A673 (cell line): ENCODE data around the gene BRD8. TPM values are rescaled to one million over a fixed set of nuclear protein-coding genes. Genes with fewer than 3 reads are reported as not detected.
"Not testable (repeated sequence)": the region's sequence is repeated elsewhere in the genome, so short reads cannot be mapped to it uniquely, and the experiment has no call there.

Experiments
- BruUV-seq: library from RNA; stranded (reverse); fragments of 400-500 nt; replicated peaks from 2 replicates; lab custom pipeline; 2021; lab: Mats Ljungman, UMichigan
- CTCF ChIA-PET: fragments of 300-600 bp; sonication (Branson Sonifier 250); formaldehyde crosslinking; loops from one replicate; lab custom pipeline; 2022; ENCODE audit warnings: antibody characterized with exemption; lab: Charles Lee
- POLR2A ChIA-PET: fragments of 300-600 bp; sonication (Branson Sonifier 250); formaldehyde crosslinking; loops from one replicate; lab custom pipeline; 2022; ENCODE audit warnings: antibody characterized with exemption; ENCODE audit not compliant: low non-redundant PET; lab: Charles Lee
- DNase-seq: peaks from one replicate; pipeline ENCODE4 v3.0.0-alpha.2; 2015; ENCODE audit warnings: low spot score
- H3K27ac ChIP-seq: fragments of 200-600 bp; sonication (generic); 2 replicates; pipeline ENCODE4 v1.5.1; 2016; ENCODE audit warnings: mixed run types, low read depth, mild to moderate bottlenecking, mixed read lengths, antibody characterized with exemption, low read length; ENCODE audit not compliant: poor library complexity, severe bottlenecking
- H3K27me3 ChIP-seq: fragments of 200-600 bp; sonication (generic); replicated peaks from 2 replicates; pipeline ENCODE4 v1.6.1; 2017; ENCODE audit warnings: mixed run types, low read depth, mild to moderate bottlenecking, mixed read lengths, antibody characterized with exemption, low read length; ENCODE audit not compliant: insufficient read depth, poor library complexity
- H3K36me3 ChIP-seq: fragments of 200-600 bp; sonication (generic); 2 replicates; pipeline ENCODE4 v1.6.1; 2016; ENCODE audit warnings: mixed run types, mild to moderate bottlenecking, mixed read lengths, antibody characterized with exemption, low read length; ENCODE audit not compliant: insufficient read depth, poor library complexity, severe bottlenecking
- H3K4me1 ChIP-seq: fragments of 200-600 bp; sonication (generic); 2 replicates; pipeline ENCODE4 v1.6.1; 2017; ENCODE audit warnings: mixed run types, mild to moderate bottlenecking, mixed read lengths, antibody characterized with exemption, low read length; ENCODE audit not compliant: insufficient read depth, poor library complexity, severe bottlenecking
- H3K4me3 ChIP-seq: fragments of 200-600 bp; sonication (generic); 2 replicates; pipeline ENCODE4 v1.5.1; 2016; ENCODE audit warnings: low read depth, mixed run types, mild to moderate bottlenecking, mixed read lengths, low read length; ENCODE audit not compliant: poor library complexity, severe bottlenecking
- H3K9me3 ChIP-seq: fragments of 200-600 bp; sonication (generic); 2 replicates; pipeline ENCODE4 v1.6.1; 2016; ENCODE audit warnings: mixed run types, low read depth, mild to moderate bottlenecking, mixed read lengths, antibody characterized with exemption, low read length; ENCODE audit not compliant: poor library complexity, severe bottlenecking
- CTCF ChIP-seq: fragments of 300-800, 200-600 bp; sonication (generic); conservative IDR thresholded peaks from 2 replicates; pipeline ENCODE4 v1.5.1; 2017; ENCODE audit warnings: low read depth, mild to moderate bottlenecking, antibody characterized with exemption, low read length, moderate library complexity, mixed read lengths
- EZH2 ChIP-seq: fragments of 200-600 bp; sonication (generic); IDR thresholded peaks from 2 replicates; pipeline ENCODE4 v1.6.1; 2017; ENCODE audit warnings: borderline replicate concordance, low read depth, mild to moderate bottlenecking, mixed read lengths, antibody characterized with exemption, low read length; ENCODE audit not compliant: poor library complexity, severe bottlenecking
- intact Hi-C: fragments of 100-400 bp; cut with micrococcal nuclease; formaldehyde crosslinking; loops from one replicate; pipeline ENCODE4 v1.10.0; 2022; ENCODE audit not compliant: unreplicated experiment
- total RNA-seq: library from RNA; stranded (reverse); gene quantifications from 2 replicates; pipeline ENCODE4 v1.2.3, GENCODE V29; 2021

BRD8 gene
- total RNA-seq, 1 experiment from 2014 or later = 86.7 TPM

GRCh38 chr5:138148811-138149210 lies 29.6 kb downstream of the BRD8 start:
- ChIA-PET POLR2A (no interaction called here), CTCF (no interaction called here)
- Histone ChIP-seq H3K36me3 (no peaks in the 10 kb centered on the region), H3K4me1 (no peaks in the 10 kb centered on the region), H3K27ac (no peak overlapping the region), H3K9me3 (no peaks in the 10 kb centered on the region), H3K27me3 (no peaks in the 10 kb centered on the region), H3K4me3 (no peak overlapping the region)
- intact Hi-C loops = no loop called here
- peak; percentile 21 for DNase-seq
- TF ChIP-seq CTCF (no peak), EZH2 (no peak)
- BruUV-seq = no TSS peak

GRCh38 chr5:138143578-138143977 lies 34.9 kb downstream of the BRD8 start:
- H3K27me3 ChIP-seq, BruUV-seq, H3K27ac ChIP-seq, intact Hi-C loops, CTCF ChIA-PET, H3K4me1 ChIP-seq, POLR2A ChIA-PET, H3K36me3 ChIP-seq, H3K9me3 ChIP-seq, DNase-seq, H3K4me3 ChIP-seq: not testable (repeated sequence)

- ChIA-PET POLR2A (no interaction called here), CTCF (no interaction called here)
- H3K27me3 ChIP-seq = no peaks in the 10 kb centered on the region
- BruUV-seq = no TSS peak
- intact Hi-C loops = no loop called here
- H3K4me3 ChIP-seq = no peak overlapping the region
- no peak for DNase-seq
- TF ChIP-seq CTCF (no peak), EZH2 (no peak)
- H3K36me3 ChIP-seq = no peaks in the 10 kb centered on the region
- no peaks in the 10 kb centered on the region for H3K4me1 ChIP-seq
- H3K9me3 ChIP-seq = no peaks in the 10 kb centered on the region
- no peak overlapping the region for H3K27ac ChIP-seq
These were observed 36.7 kb downstream of the BRD8 start for GRCh38 chr5:138141734-138142133.

- no peak for TF ChIP-seq CTCF
- TF ChIP-seq EZH2 = no peak
- ChIA-PET POLR2A (no interaction called here), CTCF (no interaction called here)
- Histone ChIP-seq H3K27ac (no peak overlapping the region), H3K27me3 (no peaks in the 10 kb centered on the region), H3K4me3 (no peak overlapping the region), H3K9me3 (no peaks in the 10 kb centered on the region), H3K36me3 (no peaks in the 10 kb centered on the region), H3K4me1 (no peaks in the 10 kb centered on the region)
- no TSS peak for BruUV-seq
- no peak for DNase-seq
- intact Hi-C loops = no loop called here
These were observed 38.2 kb downstream of the BRD8 start for GRCh38 chr5:138140268-138140667.
